ENCODE measurements around the gene DIS3L2.
A peak's percentile ranks its signal among the peaks of the same experiment; 100 is the strongest.

Gene DIS3L2, protein sequence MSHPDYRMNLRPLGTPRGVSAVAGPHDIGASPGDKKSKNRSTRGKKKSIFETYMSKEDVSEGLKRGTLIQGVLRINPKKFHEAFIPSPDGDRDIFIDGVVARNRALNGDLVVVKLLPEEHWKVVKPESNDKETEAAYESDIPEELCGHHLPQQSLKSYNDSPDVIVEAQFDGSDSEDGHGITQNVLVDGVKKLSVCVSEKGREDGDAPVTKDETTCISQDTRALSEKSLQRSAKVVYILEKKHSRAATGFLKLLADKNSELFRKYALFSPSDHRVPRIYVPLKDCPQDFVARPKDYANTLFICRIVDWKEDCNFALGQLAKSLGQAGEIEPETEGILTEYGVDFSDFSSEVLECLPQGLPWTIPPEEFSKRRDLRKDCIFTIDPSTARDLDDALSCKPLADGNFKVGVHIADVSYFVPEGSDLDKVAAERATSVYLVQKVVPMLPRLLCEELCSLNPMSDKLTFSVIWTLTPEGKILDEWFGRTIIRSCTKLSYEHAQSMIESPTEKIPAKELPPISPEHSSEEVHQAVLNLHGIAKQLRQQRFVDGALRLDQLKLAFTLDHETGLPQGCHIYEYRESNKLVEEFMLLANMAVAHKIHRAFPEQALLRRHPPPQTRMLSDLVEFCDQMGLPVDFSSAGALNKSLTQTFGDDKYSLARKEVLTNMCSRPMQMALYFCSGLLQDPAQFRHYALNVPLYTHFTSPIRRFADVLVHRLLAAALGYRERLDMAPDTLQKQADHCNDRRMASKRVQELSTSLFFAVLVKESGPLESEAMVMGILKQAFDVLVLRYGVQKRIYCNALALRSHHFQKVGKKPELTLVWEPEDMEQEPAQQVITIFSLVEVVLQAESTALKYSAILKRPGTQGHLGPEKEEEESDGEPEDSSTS

DNA sequence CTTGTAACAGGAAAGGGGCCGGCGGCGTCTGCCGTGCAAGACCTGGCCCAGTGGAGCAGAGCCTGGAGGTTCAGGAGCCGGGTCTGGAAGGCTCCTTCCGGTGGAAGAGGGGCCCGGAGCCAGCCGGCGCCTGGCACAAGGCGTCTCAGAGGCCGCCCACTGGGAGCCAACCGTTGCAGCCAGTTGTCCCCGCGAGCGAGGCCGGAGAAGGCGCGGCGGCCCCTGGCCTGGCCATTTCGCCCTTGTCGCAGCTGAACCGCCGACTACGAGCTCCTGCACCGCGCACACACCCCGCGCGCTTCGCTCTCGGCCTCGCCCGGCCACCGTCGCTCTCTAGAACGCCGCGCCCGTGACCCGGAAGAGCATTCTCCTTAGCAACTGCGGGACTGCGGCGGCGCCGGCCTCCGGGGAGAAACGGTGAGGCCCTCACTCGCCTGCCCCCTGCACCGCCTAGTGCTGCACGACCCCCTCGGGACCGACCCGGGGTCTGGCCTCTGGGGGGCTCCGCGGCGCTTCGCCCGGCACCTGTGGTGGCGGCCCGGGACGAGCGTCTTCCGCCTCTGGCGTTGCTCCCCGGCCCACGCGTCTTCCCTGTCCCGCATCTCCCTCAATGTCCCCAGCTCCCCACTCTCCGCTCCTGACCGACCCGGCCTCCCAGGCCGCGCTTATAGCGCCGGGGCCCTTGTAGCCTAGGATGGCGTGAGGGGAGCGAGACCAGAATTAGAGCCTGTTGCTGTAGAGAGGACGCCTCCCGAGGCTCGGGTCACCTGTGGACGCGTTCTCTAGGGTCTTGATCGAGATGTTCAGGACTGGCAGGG is at the start of gene DIS3L2:
TSS of gene DIS3L2 (plus strand) at position 365 of the 818 bp plus-strand sequence. CDS start 53,215 bp downstream, outside the sequence.
- DNase-seq: peak; percentile 86

DNA sequence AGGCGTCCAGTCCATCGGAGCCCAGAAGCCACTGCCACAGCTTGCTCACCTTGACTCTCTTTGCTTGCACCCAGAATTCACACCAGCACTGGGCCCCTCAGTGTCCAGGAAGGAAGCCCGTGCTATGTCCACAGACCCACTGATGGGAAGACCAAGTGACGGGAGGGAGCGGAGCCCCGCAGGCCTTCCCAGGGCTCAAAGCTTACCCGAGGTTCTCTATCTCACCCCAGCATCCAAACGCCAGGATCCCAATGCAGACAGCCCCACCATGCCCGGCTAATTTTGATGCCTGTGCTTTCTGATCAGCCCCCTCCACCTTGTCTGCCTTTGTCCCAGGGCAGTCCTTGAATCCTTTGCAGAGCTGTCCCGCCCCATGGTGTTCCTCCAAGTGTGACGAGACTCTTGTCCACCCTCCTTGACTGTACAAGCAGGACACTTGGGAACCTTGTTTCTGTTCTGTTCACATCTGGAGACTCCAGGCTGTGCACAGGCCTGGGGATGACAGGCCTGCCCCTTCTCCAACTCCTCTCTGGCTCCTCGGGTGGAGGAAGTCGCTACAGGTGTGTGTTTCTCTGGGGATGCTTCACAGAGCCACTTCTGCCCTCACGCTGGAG is 47.3 kb upstream of the DIS3L2 start:
- DNase-seq: no peak

DNA sequence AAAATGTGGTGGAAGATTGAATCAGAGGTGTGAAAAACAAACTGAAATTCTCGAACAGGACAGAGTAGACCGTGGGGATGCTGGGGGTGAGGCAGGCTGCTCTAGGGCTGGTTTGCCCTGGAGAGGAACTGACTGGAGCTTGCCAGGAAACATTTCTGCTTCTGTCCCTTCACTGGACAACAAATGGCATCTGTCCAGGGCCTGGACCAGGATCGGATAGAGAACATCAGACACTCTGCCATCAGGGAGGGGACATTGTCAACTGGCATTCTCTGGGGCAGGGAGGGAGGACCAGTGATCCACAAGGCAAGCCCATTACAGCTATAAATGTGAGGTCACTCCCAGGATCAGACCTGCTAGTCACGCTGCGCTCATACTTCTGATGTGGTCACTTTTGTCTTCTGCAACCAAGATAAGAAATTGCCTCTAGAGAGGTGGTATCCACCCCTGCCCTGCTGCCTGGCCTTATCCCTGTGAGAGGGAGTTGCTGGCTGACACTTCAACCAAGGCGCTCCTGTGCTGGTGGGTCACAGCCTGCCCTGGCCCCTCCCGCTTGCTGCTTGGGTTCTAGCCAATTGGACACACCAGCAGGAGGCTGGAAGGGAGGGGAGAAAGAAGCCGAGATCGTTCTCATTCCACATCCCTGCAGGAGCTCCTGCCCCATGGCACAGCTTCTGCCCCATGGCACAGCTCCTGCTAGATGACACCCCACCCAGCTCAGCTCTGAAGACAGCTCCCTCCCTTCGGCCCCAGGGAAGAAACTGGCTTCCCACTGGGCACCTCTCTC is 44.0 kb upstream of the DIS3L2 start:
- no peak for DNase-seq

DNA sequence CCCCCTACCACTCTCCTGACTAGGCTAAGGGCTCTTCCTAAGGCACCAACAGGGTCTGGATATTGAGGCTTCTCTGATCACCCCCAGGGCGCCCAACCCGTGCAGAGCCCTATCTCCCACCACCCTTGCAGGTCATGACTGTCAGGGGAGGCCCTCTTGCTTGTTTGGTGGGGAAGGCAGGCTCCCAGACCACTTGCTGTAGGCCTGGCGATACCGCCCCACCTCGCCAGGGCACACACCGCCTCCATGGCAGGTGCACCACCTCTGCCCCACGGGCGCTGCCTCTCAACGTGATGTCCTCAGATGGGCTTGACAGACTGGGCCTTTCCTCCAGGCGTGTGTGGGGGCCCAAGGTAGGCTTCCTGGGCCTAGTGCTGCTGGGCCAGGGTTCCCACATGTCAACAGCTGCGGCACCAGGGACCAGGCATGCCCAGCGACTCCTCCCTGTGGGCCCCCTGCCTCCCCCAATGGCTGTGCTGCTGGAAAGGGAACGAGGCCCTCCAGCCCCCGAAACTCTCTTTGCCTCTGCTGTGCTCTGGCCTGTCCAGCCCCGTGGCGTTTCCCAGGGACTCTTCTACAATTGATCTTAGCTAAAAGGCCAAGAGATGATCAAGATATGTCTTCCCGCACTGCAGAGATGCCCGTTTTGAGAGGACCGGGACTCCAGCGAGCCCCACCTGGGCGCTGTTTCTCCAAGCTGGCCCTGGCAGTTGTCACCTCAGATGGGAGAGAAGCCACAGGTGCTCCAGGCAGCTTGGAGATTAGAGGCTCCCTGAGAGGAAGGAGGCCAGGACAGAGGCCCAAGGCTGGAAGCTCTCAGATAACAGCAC is 42.8 kb upstream of the DIS3L2 start:
- no peak for DNase-seq

DNA sequence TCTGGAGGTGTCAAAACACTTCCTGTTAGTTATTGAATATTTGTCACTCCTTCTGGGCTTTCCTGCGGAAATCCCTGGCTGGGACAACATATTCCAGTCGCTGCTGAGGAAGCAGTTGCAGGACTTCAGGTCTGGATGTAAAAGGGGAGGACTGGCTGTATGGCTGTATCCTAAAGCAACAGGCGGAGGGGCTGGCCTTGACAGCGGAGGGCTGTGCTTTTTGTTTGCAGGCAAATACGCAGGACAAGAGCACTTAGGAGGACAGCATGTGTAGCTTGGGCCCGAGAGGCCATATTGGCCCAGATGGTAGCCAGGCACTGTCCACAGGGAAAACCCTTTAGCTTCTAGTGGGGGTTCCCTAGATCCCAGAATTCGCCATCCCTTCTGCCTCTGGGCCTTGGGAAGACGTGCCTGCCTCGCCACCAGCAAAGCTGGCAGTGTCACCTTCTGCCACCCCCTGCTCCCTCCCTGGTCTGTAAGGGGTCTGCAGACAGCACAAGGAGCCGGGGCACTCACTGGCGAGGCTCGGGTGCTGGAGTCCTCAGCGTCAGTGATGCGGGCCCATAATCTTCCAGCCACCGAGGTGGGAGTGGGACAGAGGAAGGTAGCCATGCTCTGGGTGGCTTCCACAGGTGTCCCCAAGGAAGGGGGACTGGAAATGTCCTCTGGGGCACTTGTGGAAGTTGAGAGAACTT is 42.0 kb upstream of the DIS3L2 start:
- no peak for DNase-seq

DNA sequence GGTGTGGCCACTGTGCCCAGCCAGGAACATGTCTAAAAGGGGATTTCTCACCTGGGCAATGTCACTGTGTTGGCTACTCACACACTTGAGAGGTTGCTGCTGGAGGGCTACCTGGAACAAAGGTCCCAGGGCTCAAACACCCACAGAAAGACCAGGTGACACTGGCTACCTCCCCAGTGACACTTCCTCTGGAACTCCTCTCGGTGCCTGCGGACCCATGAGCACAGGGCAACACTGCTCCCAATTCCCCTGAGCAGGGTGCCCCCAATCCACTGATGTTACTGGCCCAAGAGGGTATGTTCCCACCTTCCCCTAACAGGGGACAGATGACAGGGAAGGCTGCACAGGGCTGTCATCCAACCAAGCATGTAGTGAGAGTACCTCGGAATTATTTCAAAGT is 41.1 kb upstream of the DIS3L2 start:
- no peak for DNase-seq

DNA sequence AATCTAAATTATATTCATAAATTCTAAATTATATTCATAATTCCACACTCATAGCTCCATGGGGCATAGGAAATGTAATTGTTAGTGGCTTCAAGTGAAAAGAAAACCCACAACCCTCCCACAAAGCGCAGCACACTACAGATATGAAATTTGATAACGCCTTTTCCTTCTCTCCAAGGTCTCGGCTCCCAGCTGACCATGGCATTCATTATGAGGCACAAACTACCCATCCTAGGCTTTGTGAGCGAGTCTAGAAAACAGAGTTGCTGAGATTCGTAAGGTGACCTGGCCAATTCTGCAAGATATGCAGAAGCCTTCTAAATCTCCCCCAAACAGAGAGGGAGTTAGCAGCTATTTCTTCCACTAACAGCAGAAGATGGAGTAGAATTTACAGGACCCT is 40.7 kb upstream of the DIS3L2 start:
- no peak for DNase-seq

DNA sequence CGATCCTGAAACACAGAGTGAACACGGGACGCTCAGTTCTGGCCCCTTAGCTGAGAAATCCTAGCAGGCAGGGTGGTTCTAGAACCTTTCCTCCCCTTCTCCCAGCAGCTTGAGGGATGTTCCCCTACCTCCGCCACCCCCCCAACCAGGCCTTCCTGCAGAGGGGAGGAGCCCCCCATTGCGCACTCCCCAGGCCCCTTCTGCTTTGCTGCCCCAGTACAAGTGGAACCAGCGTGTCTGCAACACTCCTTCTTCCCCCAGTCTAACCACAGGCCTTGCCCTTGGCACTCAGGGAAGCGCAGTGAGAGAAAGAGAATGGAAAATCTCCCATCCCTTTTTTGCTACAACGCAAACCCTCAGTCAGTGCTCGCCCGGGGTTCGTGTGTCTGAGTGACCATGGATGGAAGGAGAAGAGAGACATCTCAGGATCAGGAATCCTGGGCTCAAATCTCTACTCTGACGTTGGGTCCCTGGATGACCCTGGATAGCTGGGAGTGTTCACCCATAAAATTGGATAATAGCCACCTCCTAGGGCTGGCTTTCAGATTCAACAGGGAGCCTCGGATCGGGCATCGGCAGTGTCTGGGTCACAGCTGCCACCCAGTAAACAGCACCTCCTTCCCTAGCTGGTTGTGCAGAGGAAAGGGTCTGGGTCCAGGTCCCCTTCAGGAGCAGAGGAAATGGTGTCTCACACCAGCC is 39.1 kb upstream of the DIS3L2 start:
- DNase-seq: no peak

DNA sequence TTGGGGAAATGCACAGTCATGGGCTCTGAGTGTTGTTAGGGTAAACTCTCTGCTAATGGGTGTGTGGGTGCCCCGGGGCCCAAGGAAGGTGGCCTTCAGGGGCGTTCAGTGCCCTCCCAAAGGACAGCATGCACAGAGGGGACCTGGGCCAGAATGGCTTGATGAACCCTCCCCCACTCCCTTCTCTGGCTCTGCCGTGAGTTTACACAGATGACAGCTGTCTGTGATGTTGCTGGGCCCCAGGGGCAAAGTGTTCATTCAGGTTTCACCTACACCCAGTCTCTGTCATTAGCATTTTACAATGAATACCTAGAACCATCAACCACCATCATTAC is 38.5 kb upstream of the DIS3L2 start:
- DNase-seq: no peak

DNA sequence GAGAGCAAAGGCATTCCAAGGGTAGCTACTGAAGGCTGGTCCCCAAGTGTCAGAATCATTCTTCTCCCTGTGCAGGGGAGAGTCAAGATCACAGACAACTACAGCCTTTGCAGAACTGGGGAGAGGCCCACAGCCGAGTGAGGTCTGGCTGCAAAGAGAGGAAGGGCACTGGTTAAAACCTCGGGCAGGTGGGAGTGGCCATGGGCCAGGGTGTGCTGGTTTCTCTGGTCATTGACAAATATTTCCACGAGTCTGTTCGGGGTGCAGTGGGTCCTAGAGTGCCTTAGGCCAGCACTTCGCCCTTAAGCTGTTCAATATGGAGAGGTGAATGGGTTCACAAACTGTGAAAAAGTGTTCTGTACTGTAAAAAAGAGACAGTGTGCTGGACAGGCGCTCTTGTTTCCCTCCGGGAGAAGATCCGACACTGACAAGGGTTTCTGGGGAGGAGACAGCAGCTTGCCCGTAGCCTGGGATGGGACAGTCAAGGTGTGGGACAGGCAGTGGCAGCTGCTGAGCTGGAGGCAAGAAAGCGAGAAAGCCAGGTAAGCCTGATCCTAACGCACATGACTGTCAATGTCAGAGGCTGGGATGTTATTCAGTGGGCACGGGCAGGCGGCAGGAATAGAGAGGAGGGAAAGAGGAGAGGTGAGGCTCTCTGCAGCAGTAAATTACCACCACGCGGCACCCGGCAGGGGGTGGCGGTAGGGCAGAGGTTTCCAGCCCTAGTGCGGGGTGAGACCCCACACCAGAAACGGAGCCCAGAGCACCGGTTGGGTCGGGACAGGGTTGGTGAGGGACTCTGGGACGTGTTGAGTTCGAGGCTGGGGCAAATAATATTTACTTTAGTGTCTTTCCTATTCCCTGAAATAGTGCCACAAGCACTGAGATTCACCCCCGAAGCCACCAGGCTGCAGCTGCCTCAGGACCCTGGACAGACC is 37.3 kb upstream of the DIS3L2 start:
- DNase-seq: no peak

DNA sequence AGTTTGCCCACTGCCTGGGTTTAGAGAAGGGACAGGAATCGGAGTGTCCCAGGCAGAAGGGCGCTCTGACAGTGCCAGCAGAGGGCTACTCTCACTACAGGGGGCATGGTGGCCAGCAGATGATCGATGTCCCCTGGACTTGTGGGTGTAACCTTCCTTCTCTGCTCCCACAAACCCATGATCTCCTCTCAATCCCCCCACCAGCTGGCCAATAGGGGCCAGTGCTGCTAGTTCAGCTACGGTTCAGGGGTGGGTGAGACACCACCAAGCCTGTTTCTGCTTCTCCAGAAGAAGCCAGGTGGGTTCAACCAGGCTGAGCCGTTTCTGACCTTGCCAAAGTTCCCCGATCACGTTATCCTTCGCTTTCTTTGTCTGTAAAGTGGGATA is 36.6 kb upstream of the DIS3L2 start:
- DNase-seq: no peak

DNA sequence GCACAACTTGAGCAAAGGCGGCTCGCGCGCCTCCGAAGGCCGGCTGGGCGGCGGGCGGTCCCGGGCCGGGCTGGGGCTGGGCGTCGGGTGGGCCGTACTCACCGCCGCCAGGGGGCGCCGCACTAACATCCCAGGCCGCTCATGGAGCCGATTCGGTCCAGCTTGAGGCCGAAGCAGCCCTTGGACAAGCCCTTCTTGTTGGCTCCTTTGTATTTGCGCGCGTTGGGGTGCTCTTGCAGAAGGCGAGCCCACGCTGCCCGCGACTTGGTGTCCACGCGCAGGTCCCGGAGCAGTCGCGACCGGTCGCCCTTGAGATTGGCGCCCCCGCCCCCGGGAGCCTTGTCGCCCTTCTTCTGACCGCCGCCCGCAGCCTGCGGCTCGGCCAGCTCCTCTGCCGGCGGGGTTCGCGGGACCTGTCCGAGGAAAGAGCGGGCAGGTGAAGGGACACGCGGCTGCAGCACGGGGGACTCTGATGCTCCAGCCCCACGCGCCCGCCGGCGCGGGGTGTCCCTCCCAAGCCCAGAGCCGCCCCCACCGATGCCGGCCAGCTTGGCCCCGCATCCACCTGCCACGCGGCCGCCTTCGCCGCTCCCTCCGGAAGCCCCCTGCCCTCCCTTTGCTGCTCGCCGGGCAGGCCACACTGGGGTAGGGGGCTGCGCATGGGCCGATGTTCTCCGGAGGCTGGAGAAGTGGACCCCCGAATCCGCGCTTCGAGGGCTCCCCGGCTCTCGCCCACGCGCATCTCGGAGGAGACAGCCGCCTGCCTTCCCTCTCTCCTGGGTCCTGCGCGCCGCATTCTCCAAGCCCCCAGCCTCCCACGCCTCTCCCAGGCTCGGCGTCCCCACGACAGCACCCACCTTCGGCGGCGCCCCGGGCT is 36.0 kb upstream of the DIS3L2 start:
- peak; percentile 91 for DNase-seq

DNA sequence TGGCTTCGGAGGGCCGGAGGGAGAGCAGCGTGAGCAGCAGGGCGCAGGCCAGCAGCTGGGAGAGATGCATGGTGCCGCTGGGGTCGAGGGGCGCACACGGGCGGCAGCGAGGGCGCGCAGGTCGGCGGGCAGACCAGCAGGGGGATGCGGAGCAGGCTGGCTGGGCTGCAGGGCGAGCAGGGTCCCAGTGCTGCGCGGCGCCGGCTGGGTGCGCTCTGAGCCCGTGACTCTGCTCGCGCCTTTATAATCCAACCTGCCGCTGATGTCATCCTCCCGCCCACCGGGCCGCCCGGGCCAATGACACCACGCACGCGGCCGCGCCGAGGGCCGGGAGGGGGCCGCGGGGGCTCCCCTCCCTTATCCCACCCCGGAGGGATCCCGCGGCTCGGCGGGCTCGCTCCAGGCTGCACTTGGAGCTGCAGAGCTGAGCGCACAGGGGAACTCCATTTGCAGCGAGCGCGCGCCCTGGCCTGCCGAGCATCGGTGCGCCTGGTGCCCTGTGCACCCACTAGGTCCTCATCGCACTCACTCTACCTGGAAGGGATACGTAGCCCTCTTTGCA is 35.3 kb upstream of the DIS3L2 start, which contains the start of gene NPPC:
TSS of gene NPPC (minus strand) at position 217 of the 562 bp plus-strand sequence. CDS start at position 70, 147 bp downstream.
- DNase-seq: peak; percentile 19

DNA sequence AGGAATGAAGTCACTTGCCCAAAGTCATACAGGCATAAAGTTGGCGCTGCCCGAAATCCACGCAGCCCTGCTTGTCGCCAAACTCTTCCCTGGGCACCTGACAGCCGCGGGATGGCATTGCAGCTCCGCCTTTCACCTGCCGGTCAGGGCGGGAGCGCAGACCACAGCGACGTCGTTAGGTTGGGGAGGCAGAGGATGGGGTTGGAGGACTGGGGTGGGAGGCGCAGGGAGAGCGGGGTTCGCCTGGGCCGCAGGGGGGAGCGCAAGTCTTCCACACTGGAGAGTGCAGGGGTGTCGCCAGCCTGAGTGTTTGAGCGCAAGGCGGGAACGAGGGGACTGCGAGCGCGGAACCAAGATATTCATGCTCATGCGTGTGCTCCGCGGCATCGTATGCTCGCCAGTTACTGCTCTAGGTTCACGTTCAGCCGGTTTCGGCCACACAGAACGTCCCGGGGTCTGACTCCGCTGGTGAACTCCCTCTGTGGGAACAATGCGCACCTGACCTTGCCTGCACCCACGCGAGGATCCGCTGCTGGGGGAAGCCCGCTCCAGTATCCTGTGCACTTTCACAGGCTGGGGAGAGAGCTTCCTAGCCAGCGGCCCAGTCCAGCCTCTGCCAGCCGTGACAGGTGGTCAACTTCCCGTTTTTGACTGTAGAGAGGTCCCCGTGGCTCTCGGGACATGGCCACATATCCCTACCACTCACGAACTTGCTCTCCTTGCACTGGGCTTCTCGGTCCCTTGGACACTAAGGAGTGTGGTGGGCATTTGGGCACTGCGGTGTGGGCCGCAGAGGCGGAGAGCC is 34.5 kb upstream of the DIS3L2 start:
- peak; percentile 5 for DNase-seq

DNA sequence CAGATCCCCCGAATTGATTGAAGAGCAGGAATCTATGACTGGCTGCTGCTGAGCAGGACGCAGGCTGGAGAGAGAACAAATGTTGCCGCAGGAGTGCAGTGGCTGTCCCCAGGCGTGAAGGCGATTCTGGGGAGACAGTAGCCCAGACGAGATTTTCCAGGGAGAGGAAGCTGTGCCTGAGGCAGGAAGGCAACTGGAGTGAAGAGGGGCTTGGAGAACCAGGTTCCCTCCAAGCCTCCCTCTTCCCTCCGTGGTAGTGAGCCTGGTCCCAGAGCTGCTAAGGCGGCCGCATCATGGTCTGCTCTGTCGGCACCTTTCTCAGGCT is 34.0 kb upstream of the DIS3L2 start:
- no peak for DNase-seq

DNA sequence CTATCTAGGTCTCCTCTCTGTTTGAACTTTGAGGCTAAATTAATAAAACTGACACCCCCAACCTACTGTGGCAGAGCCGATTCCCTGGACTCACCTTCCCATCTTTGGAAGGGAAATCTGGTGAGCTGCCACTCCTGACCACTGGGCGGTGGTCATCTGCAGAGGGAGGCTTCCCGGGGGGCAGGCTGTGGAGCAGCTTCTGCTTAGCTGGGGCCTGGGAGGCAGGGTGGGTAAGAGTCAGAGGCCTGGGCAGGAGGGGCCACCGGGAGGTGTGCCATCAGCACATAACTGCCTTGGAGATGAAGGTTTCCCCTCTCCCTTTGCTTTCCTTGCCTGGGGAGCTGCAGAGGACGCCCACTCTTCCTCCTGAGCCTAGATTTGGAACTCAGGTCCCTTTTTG is 33.0 kb upstream of the DIS3L2 start:
- DNase-seq: no peak

Measured in suppressor macrophage treated with lipopolysaccharide for 4 hours (primary cell).